CD14-positive monocyte (primary cell): ENCODE data around the gene KLF3. TPM values are rescaled to one million over a fixed set of nuclear protein-coding genes. Genes with fewer than 3 reads are reported as not detected.

Experiments
- DNase-seq, 3 donors: peaks; one replicate each; pipeline ENCODE4 v3.0.0-alpha.2; 2011 to 2022
- H2AFZ ChIP-seq: 2 replicates; pipeline ENCODE4 v1.6.0; 2012; ENCODE audit warnings: mild to moderate bottlenecking, low read depth, low read length, inconsistent platforms; ENCODE audit not compliant: insufficient read depth, poor library complexity, severe bottlenecking
- H3K27ac ChIP-seq, 2 donors: 1 replicate in 1 of 2; 2 replicates in 1 of 2; pipeline ENCODE4 v1.5.1; 2012 to 2013; ENCODE audit warnings: low read length in 2 of 2, control low read depth in 1 of 2, inconsistent platforms in 1 of 2, low read depth in 1 of 2, mild to moderate bottlenecking in 1 of 2
- H3K27me3 ChIP-seq, 2 donors: one replicate each; pipeline versions ENCODE4 v1.6.0 to v1.6.1; 2011 to 2013; ENCODE audit warnings: low read length in 2 of 2; ENCODE audit not compliant: control insufficient read depth in 2 of 2, insufficient read depth in 2 of 2
- H3K36me3 ChIP-seq, 2 donors: replicated peaks in 1 of 2; 1 replicate in 1 of 2; 2 replicates in 1 of 2; pipeline versions ENCODE4 v1.5.1 to v1.6.1; 2012 to 2013; ENCODE audit warnings: low read length in 2 of 2, control low read depth in 1 of 2, inconsistent platforms in 1 of 2, mild to moderate bottlenecking in 1 of 2; ENCODE audit not compliant: insufficient read depth in 2 of 2, control insufficient read depth in 1 of 2
- H3K4me1 ChIP-seq, 2 donors: 1 replicate in 1 of 2; 2 replicates in 1 of 2; pipeline versions ENCODE4 v1.5.1 to v1.6.1; 2012 to 2013; ENCODE audit warnings: low read length in 2 of 2, control low read depth in 1 of 2, inconsistent platforms in 1 of 2, mild to moderate bottlenecking in 1 of 2, moderate library complexity in 1 of 2; ENCODE audit not compliant: insufficient read depth in 2 of 2, control insufficient read depth in 1 of 2
- H3K4me2 ChIP-seq: replicated peaks from 2 replicates; pipeline ENCODE3; 2012; ENCODE audit warnings: low read length, moderate library complexity, mild to moderate bottlenecking; ENCODE audit not compliant: poor library complexity, severe bottlenecking; ENCODE audit errors: extremely low read depth
- H3K4me3 ChIP-seq, 3 experiments: fragments of 200-600 bp in 1 of 3; sonication (generic) in 1 of 3; replicated peaks in 1 of 3; 1 replicate in 2 of 3; 2 replicates in 1 of 3; pipeline ENCODE4 v1.5.1; 2011 to 2013; ENCODE audit warnings: low read length in 3 of 3, mild to moderate bottlenecking in 3 of 3, control low read depth in 2 of 3, low read depth in 2 of 3, inconsistent platforms in 1 of 3, moderate library complexity in 1 of 3
- H3K79me2 ChIP-seq: 2 replicates; pipeline ENCODE4 v1.6.0; 2012; ENCODE audit warnings: mild to moderate bottlenecking, control low read depth, inconsistent platforms, low read length, moderate library complexity; ENCODE audit not compliant: insufficient read depth
- H3K9ac ChIP-seq: 2 replicates; pipeline ENCODE4 v1.6.0; 2017; ENCODE audit warnings: low read length, mild to moderate bottlenecking; ENCODE audit not compliant: insufficient read depth, poor library complexity, severe bottlenecking
- H3K9me3 ChIP-seq, 2 donors: replicated peaks in 1 of 2; 1 replicate in 1 of 2; 2 replicates in 1 of 2; pipeline versions ENCODE4 v1.5.1 to v1.6.1; 2012 to 2013; ENCODE audit warnings: low read length in 2 of 2, control low read depth in 1 of 2; ENCODE audit not compliant: control insufficient read depth in 1 of 2, insufficient read depth in 1 of 2
- H4K20me1 ChIP-seq: 2 replicates; pipeline ENCODE4 v1.6.0; 2012; ENCODE audit warnings: mild to moderate bottlenecking, low read length, control low read depth, moderate library complexity; ENCODE audit not compliant: insufficient read depth
- H3K27ac Mint-ChIP-seq, 7 donors: one replicate each; pipeline ENCODE4 v1.8.0; 2020; ENCODE audit warnings: mild to moderate bottlenecking in 7 of 7, mixed read lengths in 7 of 7, moderate library complexity in 6 of 7, inconsistent platforms in 2 of 7
- H3K27me3 Mint-ChIP-seq, 3 donors: one replicate each; pipeline ENCODE4 v1.8.0; 2021 to 2022; ENCODE audit warnings: low read depth in 3 of 3, mild to moderate bottlenecking in 3 of 3, mixed read lengths in 3 of 3, moderate library complexity in 3 of 3, inconsistent platforms in 1 of 3
- H3K36me3 Mint-ChIP-seq, 2 donors: one replicate each; pipeline ENCODE4 v1.8.0; 2020; ENCODE audit warnings: mixed read lengths in 2 of 2, inconsistent platforms in 1 of 2, mild to moderate bottlenecking in 1 of 2
- H3K4me1 Mint-ChIP-seq: one replicate; pipeline ENCODE4 v1.8.0; 2020; ENCODE audit warnings: mild to moderate bottlenecking, mixed read lengths
- H3K4me3 Mint-ChIP-seq, 2 donors: one replicate each; pipeline ENCODE4 v1.8.0; 2020; ENCODE audit warnings: mild to moderate bottlenecking in 2 of 2, mixed read lengths in 2 of 2, moderate library complexity in 1 of 2
- H3K9me3 Mint-ChIP-seq, 7 donors: one replicate each; pipeline ENCODE4 v1.8.0; 2020 to 2022; ENCODE audit warnings: mixed read lengths in 7 of 7, mild to moderate bottlenecking in 6 of 7, moderate library complexity in 6 of 7, inconsistent platforms in 2 of 7
- CTCF ChIP-seq: fragments of 200-600 bp; IDR thresholded peaks from one replicate; pipeline ENCODE4 v1.8.0; 2022; ENCODE audit warnings: antibody characterized with exemption, mild to moderate bottlenecking
- WGBS: methylation state at CpG from one replicate; pipeline ENCODE4 v1.1.5; 2013; ENCODE audit warnings: missing lambda C conversion rate; ENCODE audit not compliant: insufficient coverage; 5-methylcytosine and 5-hydroxymethylcytosine counted together
- intact Hi-C, 2 donors: fragments of 100-400 bp; cut with micrococcal nuclease; formaldehyde crosslinking; loops; one replicate each; pipeline versions ENCODE4 v1.15.0 to v1.15.1; 2023
- polyA plus RNA-seq, 3 donors: library from polyadenylated mRNA; depleted of rRNA in 1 of 3; unstranded in 2 of 3; stranded (reverse) in 1 of 3; fragments of 300-500 nt in 2 of 3; fragments of >200 nt in 1 of 3; fragmentation: Illumina TruSeq in 2 of 3; gene quantifications; 1 replicate in 2 of 3; 2 replicates in 1 of 3; pipeline ENCODE4 v1.2.3, GENCODE V29; 2012 to 2021

KLF3 gene
- polyA plus RNA-seq, 3 donors, result 46.3 to 95.7 (median 53.9) TPM

- peaks cover 72% of the 10 kb centered on the region for H3K4me1 Mint-ChIP-seq
- no peaks in the 10 kb centered on the region for H3K36me3 ChIP-seq
- no CpG with 5 or more reads among the region's 2 CpGs for WGBS
- H3K36me3 Mint-ChIP-seq, result peaks cover 20 to 23% of the 10 kb centered on the region in 2 donors
- peaks cover 48% of the 10 kb centered on the region for H4K20me1 ChIP-seq
- H2AFZ ChIP-seq, result no peak overlapping the region
- H3K4me3 Mint-ChIP-seq, result no peak overlapping the region
- peaks cover 95% of the 10 kb centered on the region for H3K79me2 ChIP-seq
- H3K4me1 ChIP-seq, result peaks cover 66 to 82% of the 10 kb centered on the region in 2 donors
- peak overlapping the region in 1 of 3 experiments; percentile 94 for H3K4me3 ChIP-seq
- peak overlapping the region in 1 of 2 donors; percentile 95 for H3K27ac ChIP-seq
- intact Hi-C loops, result no loop called here
- no peak for TF ChIP-seq CTCF
- H3K27me3 ChIP-seq, result no peaks in the 10 kb centered on the region
- no peaks in the 10 kb centered on the region for H3K27me3 Mint-ChIP-seq
- H3K9me3 ChIP-seq, result no peaks in the 10 kb centered on the region
- peak overlapping the region; percentile 78 for H3K4me2 ChIP-seq
- no peak for DNase-seq
- no peaks in the 10 kb centered on the region for H3K9me3 Mint-ChIP-seq
- H3K27ac Mint-ChIP-seq, result peak overlapping the region in 1 of 7 donors; percentile 70
- H3K9ac ChIP-seq, result no peak overlapping the region
Measured at GRCh38 chr4:38668203-38668971, 4.4 kb downstream of the KLF3 start.

- Histone ChIP-seq H3K4me2 (peak overlapping the region; percentile 23), H3K9ac (no peak overlapping the region), H3K27ac (peak overlapping the region in 1 of 2 donors; percentile 47), H4K20me1 (peaks cover 56% of the 10 kb centered on the region), H3K4me1 (peaks cover 74 to 90% of the 10 kb centered on the region in 2 donors), H3K36me3 (no peaks in the 10 kb centered on the region), H3K4me3 (peak overlapping the region in 1 of 3 experiments; percentile 9), H2AFZ (no peak overlapping the region), H3K9me3 (no peaks in the 10 kb centered on the region), H3K79me2 (peaks cover 100% of the 10 kb centered on the region), H3K27me3 (no peaks in the 10 kb centered on the region)
- H3K4me3 Mint-ChIP-seq, result no peak overlapping the region
- H3K27ac Mint-ChIP-seq, result peak overlapping the region in 6 of 7 donors; percentile 27 to 73 (median 59)
- DNase-seq, result no peak
- TF ChIP-seq CTCF, result no peak
- no peaks in the 10 kb centered on the region for H3K27me3 Mint-ChIP-seq
- peaks cover 20 to 23% of the 10 kb centered on the region in 2 donors for H3K36me3 Mint-ChIP-seq
- WGBS, result no CpG with 5 or more reads among the region's 3 CpGs
- peaks cover 81% of the 10 kb centered on the region for H3K4me1 Mint-ChIP-seq
- intact Hi-C loops, result no loop called here
- no peaks in the 10 kb centered on the region for H3K9me3 Mint-ChIP-seq
Measured at GRCh38 chr4:38669208-38669607, 5.2 kb downstream of the KLF3 start.
